Measurements from ENCODE around the gene ACR. TPM values are rescaled to one million over a fixed set of nuclear protein-coding genes. Genes with fewer than 3 reads are reported as not detected.
A peak's percentile ranks its signal among the peaks of the same experiment; 100 is the strongest.

ACR gene
- total and polyA plus RNA-seq, 10 of the 15 experiments (the other 5 are each of a cell fraction or from before 2014, with no cell fraction given), result not detected

- H3K9me3 ChIP-seq (replicated peaks; ENCODE audit: control insufficient read depth, insufficient read depth, low read length), result no peaks in the 10 kb centered on the region; the same call in 2 of the 3 replicates
- intact Hi-C loops (cut with micrococcal nuclease; ENCODE audit: unreplicated experiment), result no loop called here
- BruUV-seq (replicated peaks), result no TSS peak
These were observed 20.2 kb upstream of the ACR start for GRCh38 chr22:50717709-50718351.

GRCh38 chr22:50718352-50718709 is 19.7 kb upstream of the ACR start:
- Histone ChIP-seq H4K20me1 (ENCODE audit: control insufficient read depth, insufficient read depth) (no peaks in the 10 kb centered on the region), H3K4me3 (no peak overlapping the region), H3K9me3 (replicated peaks; ENCODE audit: control insufficient read depth, insufficient read depth, low read length) (no peaks in the 10 kb centered on the region; the same call in 2 of the 3 replicates), H3K27ac (ENCODE audit: control insufficient read depth, insufficient read depth) (no peak overlapping the region), H3K4me1 (ENCODE audit: control insufficient read depth, insufficient read depth, low read length) (no peaks in the 10 kb centered on the region), H2AFZ (ENCODE audit: control insufficient read depth, low read depth, low read length) (no peak overlapping the region), H3K4me2 (ENCODE audit: control insufficient read depth, insufficient read depth) (no peak overlapping the region), H3K36me3 (ENCODE audit: control insufficient read depth in 2 of 2, insufficient read depth in 2 of 2, low read length in 1 of 2) (no peaks in the 10 kb centered on the region), H3K27me3 (replicated peaks in 1 of 2; ENCODE audit: control insufficient read depth in 2 of 2, insufficient read depth in 2 of 2, low read length in 1 of 2) (peaks cover 0 to 7% of the 10 kb centered on the region in 2 experiments; a peak in 2 of 4 replicates), H3K79me2 (ENCODE audit: control insufficient read depth, insufficient read depth, low read length) (no peaks in the 10 kb centered on the region), H3K9ac (ENCODE audit: control insufficient read depth, insufficient read depth, low read length) (no peak overlapping the region)
- DNase-seq (ENCODE audit: low read depth, low spot score), result no peak
- no peak for ATAC-seq
- 32% methylated on average over 10 of the region's 10 CpGs for WGBS (ENCODE audit: insufficient coverage, insufficient replicate concordance, low lambda C conversion rate, missing lambda C conversion rate)
- RAD21 ChIA-PET (ENCODE audit: unreplicated experiment), result no interaction called here
- CTCF ChIA-PET, result no interaction called here
- in situ Hi-C loops (cut with MboI) (no loop called here), intact Hi-C loops (cut with micrococcal nuclease; ENCODE audit: unreplicated experiment) (no loop called here)
- no TSS peak for BruUV-seq (replicated peaks)
- POLR2A ChIA-PET, result no interaction called here
- SMC1A ChIA-PET (ENCODE audit: uncharacterized antibody, unreplicated experiment), result no interaction called here
- FAIRE-seq, result no peak
- TF ChIP-seq CREB1 (IDR thresholded peaks at IDR 0.05; ENCODE audit: low read depth) (no peak), STAT3 (IDR thresholded peaks at IDR 0.05; ENCODE audit: low read depth, low read length) (no peak), IKZF2 (IDR thresholded peaks at IDR 0.05) (no peak), MAX (IDR thresholded peaks at IDR 0.05; ENCODE audit: low read depth, low read length) (no peak), BMI1 (IDR thresholded peaks at IDR 0.05; ENCODE audit: borderline replicate concordance) (no peak), SUZ12 (IDR thresholded peaks at IDR 0.05; ENCODE audit: unreplicated experiment) (no peak), ZNF24 (IDR thresholded peaks at IDR 0.05) (no peak), NKRF (conservative IDR thresholded peaks at IDR 0.05) (no peak), PAX5 (IDR thresholded peaks at IDR 0.05; ENCODE audit: borderline replicate concordance, low read depth, low read length) (no peak), LARP7 (IDR thresholded peaks at IDR 0.05) (no peak), YY1 (IDR thresholded peaks at IDR 0.05; ENCODE audit: low read depth, low read length) (no peak), POLR2A (IDR thresholded peaks at IDR 0.05; ENCODE audit: low read depth, low read length) (no peak), MYC (IDR thresholded peaks at IDR 0.05; ENCODE audit: insufficient read depth, insufficient read length, insufficient replicate concordance, low read length, severe bottlenecking) (no peak)

More at GRCh38 chr22:50717709-50718351, 20.2 kb upstream of the ACR start:
- no peak overlapping the region for H3K4me3 ChIP-seq
- peaks cover 0 to 7% of the 10 kb centered on the region in 2 experiments; a peak in 2 of 4 replicates for H3K27me3 ChIP-seq (replicated peaks in 1 of 2; ENCODE audit: control insufficient read depth in 2 of 2, insufficient read depth in 2 of 2, low read length in 1 of 2)
- no peak overlapping the region for H2AFZ ChIP-seq (ENCODE audit: control insufficient read depth, low read depth, low read length)
- ChIA-PET CTCF (no interaction called here), RAD21 (ENCODE audit: unreplicated experiment) (no interaction called here), POLR2A (no interaction called here), SMC1A (ENCODE audit: uncharacterized antibody, unreplicated experiment) (no interaction called here)
- WGBS (ENCODE audit: insufficient coverage, insufficient replicate concordance, low lambda C conversion rate, missing lambda C conversion rate), result 14% methylated on average over 10 of the region's 10 CpGs
- TF ChIP-seq ELK1 (IDR thresholded peaks at IDR 0.05; ENCODE audit: low read depth, low read length), result no peak
- 0 out of 2 replicates have a peak, but pooled peaks have one; percentile 19 for TF ChIP-seq RAD21 (IDR thresholded peaks at IDR 0.05; ENCODE audit: insufficient read depth, low read depth, low read length)
- H3K4me2 ChIP-seq (ENCODE audit: control insufficient read depth, insufficient read depth), result no peak overlapping the region
- H3K4me1 ChIP-seq (ENCODE audit: control insufficient read depth, insufficient read depth, low read length), result no peaks in the 10 kb centered on the region
- ATAC-seq (0 out of 3 replicates have a peak, but pooled peaks have one; percentile 26), DNase-seq (ENCODE audit: low read depth, low spot score) (no peak), FAIRE-seq (no peak)
- H3K9ac ChIP-seq (ENCODE audit: control insufficient read depth, insufficient read depth, low read length), result no peak overlapping the region
- no peaks in the 10 kb centered on the region for H3K79me2 ChIP-seq (ENCODE audit: control insufficient read depth, insufficient read depth, low read length)
- no peaks in the 10 kb centered on the region for H4K20me1 ChIP-seq (ENCODE audit: control insufficient read depth, insufficient read depth)
- H3K27ac ChIP-seq (ENCODE audit: control insufficient read depth, insufficient read depth), result no peak overlapping the region
- in situ Hi-C loops (cut with MboI), result no loop called here
- H3K36me3 ChIP-seq (ENCODE audit: control insufficient read depth in 2 of 2, insufficient read depth in 2 of 2, low read length in 1 of 2), result no peaks in the 10 kb centered on the region
